Activated CD4-positive, alpha-beta T cell treated with anti-CD3 and anti-CD28 coated beads, Interleukin-2, amount 50 U/mL, for 48 hours (primary cell): ENCODE measurements around the gene MICAL2.

Experiments
- DNase-seq, 2 experiments: peaks; one replicate each; pipeline ENCODE4 v3.0.0-alpha.2; 2020

MICAL2 gene

GRCh38 chr11:12157241-12157661 is 46.9 kb downstream of the MICAL2 start:
- no peak for DNase-seq

- no peak for DNase-seq
Measured at GRCh38 chr11:12158909-12159308, 48.5 kb downstream of the MICAL2 start.

GRCh38 chr11:12159351-12160099 is 49.1 kb downstream of the MICAL2 start:
- DNase-seq: no peak

GRCh38 chr11:12160231-12160630 is 49.8 kb downstream of the MICAL2 start:
- DNase-seq: no peak

- DNase-seq: no peak
Measured at GRCh38 chr11:12160680-12161079, 50.3 kb downstream of the MICAL2 start.

GRCh38 chr11:12161137-12161536 is 50.7 kb downstream of the MICAL2 start:
- DNase-seq: no peak

- no peak for DNase-seq
Measured at GRCh38 chr11:12161603-12162350, 51.4 kb downstream of the MICAL2 start.

GRCh38 chr11:12162652-12163051 is 52.3 kb downstream of the MICAL2 start:
- no peak for DNase-seq

- DNase-seq: no peak
Measured at GRCh38 chr11:12163181-12163941, 53.0 kb downstream of the MICAL2 start.

- no peak for DNase-seq
Measured at GRCh38 chr11:12164061-12165014, 53.9 kb downstream of the MICAL2 start.

- no peak for DNase-seq
Measured at GRCh38 chr11:12165237-12165875, 55.0 kb downstream of the MICAL2 start.

- no peak for DNase-seq
Measured at GRCh38 chr11:12166299-12167060, 56.1 kb downstream of the MICAL2 start.

GRCh38 chr11:12167061-12168000 is 56.9 kb downstream of the MICAL2 start:
- peak in 1 of 2 experiments; percentile 28 for DNase-seq

GRCh38 chr11:12168114-12168513 is 57.7 kb downstream of the MICAL2 start:
- no peak for DNase-seq

GRCh38 chr11:12169822-12170221 is 59.4 kb downstream of the MICAL2 start:
- no peak for DNase-seq

GRCh38 chr11:12170501-12170900 is 60.1 kb downstream of the MICAL2 start:
- DNase-seq: no peak

- no peak for DNase-seq
Measured at GRCh38 chr11:12170984-12171383, 60.6 kb downstream of the MICAL2 start.

GRCh38 chr11:12171921-12172320 is 61.5 kb downstream of the MICAL2 start:
- no peak for DNase-seq

GRCh38 chr11:12172493-12173013 is 62.2 kb downstream of the MICAL2 start:
- no peak for DNase-seq

- no peak for DNase-seq
Measured at GRCh38 chr11:12173111-12173510, 62.7 kb downstream of the MICAL2 start.
